ENCODE data around the gene HPSE2.

DNA sequence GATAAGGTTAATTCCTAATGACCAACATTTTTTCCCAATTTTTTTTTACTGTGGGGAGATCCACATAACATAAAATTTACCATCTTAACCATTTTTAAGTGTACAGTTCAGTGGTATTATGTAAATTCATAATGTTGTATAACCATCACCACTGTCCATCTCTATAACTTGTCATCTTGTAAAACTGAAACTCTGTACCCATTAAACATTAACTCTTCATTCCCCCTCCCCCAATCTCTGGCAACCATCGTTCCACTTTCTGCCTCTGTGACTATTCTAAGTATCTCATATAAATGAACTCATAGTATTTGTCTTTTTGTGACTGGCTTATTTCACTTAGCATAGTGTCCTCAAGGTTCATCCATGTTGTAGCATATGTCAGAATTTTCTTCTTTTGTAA is 742.9 kb downstream of the HPSE2 start:
- TF ChIP-seq, protein P1, sequence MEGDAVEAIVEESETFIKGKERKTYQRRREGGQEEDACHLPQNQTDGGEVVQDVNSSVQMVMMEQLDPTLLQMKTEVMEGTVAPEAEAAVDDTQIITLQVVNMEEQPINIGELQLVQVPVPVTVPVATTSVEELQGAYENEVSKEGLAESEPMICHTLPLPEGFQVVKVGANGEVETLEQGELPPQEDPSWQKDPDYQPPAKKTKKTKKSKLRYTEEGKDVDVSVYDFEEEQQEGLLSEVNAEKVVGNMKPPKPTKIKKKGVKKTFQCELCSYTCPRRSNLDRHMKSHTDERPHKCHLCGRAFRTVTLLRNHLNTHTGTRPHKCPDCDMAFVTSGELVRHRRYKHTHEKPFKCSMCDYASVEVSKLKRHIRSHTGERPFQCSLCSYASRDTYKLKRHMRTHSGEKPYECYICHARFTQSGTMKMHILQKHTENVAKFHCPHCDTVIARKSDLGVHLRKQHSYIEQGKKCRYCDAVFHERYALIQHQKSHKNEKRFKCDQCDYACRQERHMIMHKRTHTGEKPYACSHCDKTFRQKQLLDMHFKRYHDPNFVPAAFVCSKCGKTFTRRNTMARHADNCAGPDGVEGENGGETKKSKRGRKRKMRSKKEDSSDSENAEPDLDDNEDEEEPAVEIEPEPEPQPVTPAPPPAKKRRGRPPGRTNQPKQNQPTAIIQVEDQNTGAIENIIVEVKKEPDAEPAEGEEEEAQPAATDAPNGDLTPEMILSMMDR (IDR thresholded peaks at IDR 0.05; ENCODE audit: low read depth, low read length): no peak
- TF ChIP-seq, protein P2, sequence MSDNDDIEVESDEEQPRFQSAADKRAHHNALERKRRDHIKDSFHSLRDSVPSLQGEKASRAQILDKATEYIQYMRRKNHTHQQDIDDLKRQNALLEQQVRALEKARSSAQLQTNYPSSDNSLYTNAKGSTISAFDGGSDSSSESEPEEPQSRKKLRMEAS (IDR thresholded peaks at IDR 0.05; ENCODE audit: low read depth, low read length): no peak
